Measurements from ENCODE around the gene PIK3CA.
"Not testable (repeated sequence)": the region's sequence is repeated elsewhere in the genome, so short reads cannot be mapped to it uniquely, and the experiment has no call there.

The PIK3CA gene

GRCh38 chr3:179260949-179261765 lies 113.0 kb downstream of the PIK3CA start:
- in situ Hi-C loops (cut with MboI; ENCODE audit: low sequenced_read_pairs): no loop called here

DNA sequence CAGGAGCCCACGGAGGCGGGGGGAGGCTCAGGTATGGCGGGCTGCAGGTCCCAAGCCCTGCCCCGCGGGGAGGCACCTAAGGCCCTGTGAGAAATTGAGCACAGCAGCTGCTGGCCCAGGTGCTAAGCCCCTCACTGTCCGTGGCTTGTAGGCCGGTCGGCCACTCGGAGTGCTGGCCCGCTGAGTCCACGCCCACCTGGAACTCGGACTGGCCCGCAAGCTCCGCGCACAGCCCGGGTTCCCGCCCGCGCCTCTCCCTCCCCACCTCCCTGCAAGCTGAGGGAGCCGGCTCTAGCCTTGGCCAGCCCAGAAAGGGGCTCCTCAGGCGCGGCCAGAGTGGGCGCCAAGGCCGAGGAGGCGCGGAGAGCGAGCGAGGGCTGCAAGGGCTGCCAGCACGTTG lies 115.0 kb downstream of the PIK3CA start:
- in situ Hi-C loops (cut with MboI; ENCODE audit: low sequenced_read_pairs): no loop called here

DNA sequence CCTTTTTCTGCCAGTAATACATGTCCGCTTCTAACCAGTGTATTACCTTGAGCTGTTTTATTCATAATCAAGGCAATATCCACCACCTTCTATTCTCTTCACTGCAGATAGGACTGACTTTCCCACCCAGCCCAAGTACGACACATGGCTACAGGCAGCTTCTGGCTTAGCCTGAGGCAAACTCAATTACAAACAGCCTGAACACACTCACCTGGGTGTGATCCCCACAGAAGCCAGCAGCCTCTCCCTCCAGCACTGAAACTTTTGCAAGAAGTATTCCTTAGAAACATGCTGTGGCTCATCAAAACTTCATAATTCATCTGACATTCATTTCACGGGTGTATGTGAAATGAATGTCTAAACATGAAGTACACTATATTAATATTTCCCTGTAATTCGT lies 116.3 kb downstream of the PIK3CA start:
- in situ Hi-C loops (cut with MboI; ENCODE audit: low sequenced_read_pairs): no loop called here

DNA sequence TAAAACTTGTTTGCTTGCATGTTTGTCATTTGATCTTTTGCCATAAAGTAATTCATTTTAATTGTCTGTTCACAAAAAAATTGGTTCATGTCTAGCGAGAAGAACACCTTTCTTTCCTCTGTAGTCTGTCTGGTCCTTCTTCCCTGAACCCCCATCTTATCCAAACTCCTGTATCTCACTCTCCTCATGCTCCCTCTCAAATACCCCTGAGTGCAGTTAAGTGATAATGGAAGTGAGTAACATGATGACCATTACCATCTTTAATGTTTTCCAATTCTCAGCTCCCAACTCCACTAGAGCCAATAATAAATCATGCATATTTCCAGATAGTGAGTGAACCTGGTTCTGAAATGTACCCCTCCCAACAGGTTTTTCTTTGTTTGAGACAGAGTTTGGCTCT lies 116.9 kb downstream of the PIK3CA start:
- in situ Hi-C loops (cut with MboI; ENCODE audit: low sequenced_read_pairs): no loop called here

- in situ Hi-C loops (cut with MboI; ENCODE audit: low sequenced_read_pairs): no loop called here
Measured at GRCh38 chr3:179265875-179266274, 117.7 kb downstream of the PIK3CA start.

DNA sequence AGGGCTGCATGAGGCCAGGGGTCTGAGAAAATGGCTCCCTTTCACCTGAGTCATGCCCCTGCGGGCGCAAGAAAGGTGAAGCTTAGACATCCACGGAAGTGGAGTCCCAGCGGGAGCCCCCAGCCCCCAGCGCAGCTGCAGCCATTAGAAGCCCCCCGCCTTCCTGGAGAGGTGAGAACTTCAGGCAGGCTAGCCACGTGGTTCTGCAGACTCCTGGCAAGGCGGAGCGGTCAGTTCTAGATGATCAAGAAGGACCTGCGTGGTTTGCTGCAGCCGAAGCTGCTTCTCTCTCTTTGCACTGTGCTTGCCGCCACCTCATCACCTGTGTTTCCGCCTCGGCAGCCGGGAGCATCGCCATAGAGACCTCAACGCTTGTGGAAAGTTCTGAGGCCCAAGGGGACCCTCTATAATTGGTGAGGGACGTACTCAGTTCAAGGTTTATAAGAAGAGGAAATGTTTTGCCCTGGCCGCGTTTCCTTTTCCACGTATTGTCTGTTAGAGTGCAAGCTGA lies 118.6 kb downstream of the PIK3CA start:
- in situ Hi-C loops (cut with MboI; ENCODE audit: low sequenced_read_pairs): no loop called here

GRCh38 chr3:179268400-179269051 lies 120.4 kb downstream of the PIK3CA start:
- in situ Hi-C loops (cut with MboI; ENCODE audit: low sequenced_read_pairs): no loop called here

DNA sequence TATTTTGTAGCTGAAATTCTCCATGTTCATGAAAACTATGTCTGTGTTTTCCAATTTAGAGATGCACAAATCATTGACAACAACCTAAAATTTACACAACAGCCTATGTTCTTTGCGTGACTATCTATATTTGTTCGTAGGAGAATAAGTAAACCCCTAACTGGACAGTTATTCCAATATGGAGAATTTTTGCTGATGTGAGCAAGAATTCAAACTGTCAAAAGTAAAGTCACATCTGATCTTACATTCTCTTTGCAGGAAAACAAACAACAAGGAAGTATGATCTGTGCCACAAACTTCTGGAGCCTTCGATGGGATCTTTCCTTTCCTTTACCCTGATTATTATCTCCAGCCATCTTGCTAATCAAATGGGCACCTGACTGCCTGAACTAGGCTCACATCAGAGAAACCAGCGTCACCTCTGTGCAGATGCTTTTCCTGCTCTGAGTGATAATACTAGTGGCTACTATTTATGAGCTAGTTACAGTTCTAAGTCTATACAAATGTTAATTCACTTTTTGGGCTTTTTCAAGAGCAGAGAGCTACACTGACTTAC lies 121.1 kb downstream of the PIK3CA start:
- in situ Hi-C loops (cut with MboI; ENCODE audit: low sequenced_read_pairs): no loop called here

GRCh38 chr3:179272385-179272784 lies 124.2 kb downstream of the PIK3CA start:
- in situ Hi-C loops (cut with MboI; ENCODE audit: low sequenced_read_pairs): no loop called here

DNA sequence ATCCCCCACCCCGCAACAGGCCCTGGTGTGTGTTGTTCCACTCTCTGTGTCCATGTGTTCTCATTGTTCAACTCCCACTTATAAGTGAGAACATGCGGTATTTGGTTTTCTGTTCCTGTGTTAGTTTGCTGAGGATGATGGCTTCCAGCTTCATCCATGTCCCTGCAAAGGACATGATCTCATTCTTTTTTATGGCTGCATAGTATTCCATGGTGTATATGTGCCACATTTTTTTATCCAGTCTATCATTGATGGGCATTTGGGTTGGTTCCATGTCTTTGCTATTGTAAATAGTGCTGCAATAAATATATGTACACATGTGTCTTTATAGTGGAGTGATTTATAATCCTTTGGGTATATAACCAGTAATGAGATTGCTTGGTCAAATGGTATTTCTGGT lies 126.3 kb downstream of the PIK3CA start:
- in situ Hi-C loops (cut with MboI; ENCODE audit: low sequenced_read_pairs): not testable (repeated sequence)

DNA sequence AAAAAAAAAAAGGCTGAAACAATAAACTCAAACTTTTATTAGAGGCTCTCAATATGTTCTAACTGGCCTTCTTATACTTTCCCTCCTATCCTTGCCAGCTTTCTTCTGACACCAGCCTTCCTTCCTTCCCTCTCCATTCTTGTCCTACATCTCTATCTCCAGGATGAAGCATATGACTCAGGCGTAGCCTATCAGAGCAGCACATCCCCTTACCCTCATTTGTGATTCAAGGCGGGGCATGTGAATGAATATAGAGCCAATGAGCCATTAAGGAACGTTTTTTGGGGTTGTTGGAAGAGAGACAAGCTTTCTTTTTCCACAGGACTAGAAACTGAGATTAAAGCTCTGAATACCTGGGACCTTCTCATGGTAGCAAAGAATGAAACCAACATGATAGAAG lies 127.8 kb downstream of the PIK3CA start:
- in situ Hi-C loops (cut with MboI; ENCODE audit: low sequenced_read_pairs): no loop called here

DNA sequence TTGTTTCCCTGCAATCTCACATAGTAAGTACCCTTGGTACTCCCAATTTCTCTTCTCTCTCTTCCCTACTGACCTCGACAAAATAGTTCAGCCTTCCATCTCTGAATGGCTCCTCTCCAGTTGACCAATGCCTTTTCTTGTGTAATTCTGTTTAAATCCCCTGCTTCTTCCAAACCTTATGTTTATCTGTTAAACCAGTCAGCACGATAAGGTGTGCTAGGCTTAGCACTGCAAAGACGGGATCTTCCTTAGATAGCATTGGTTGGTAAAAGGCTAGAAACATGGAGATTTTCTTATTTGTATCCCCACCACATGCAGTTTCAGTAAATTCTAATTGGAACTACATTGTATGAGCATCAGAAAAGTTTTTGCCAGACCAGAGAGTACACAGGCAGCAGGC lies 128.6 kb downstream of the PIK3CA start:
- in situ Hi-C loops (cut with MboI; ENCODE audit: low sequenced_read_pairs): no loop called here

- in situ Hi-C loops (cut with MboI; ENCODE audit: low sequenced_read_pairs): no loop called here
Measured at GRCh38 chr3:179278151-179278550, 130.0 kb downstream of the PIK3CA start.

GRCh38 chr3:179278932-179279693 lies 131.0 kb downstream of the PIK3CA start:
- in situ Hi-C loops (cut with MboI; ENCODE audit: low sequenced_read_pairs): no loop called here

DNA sequence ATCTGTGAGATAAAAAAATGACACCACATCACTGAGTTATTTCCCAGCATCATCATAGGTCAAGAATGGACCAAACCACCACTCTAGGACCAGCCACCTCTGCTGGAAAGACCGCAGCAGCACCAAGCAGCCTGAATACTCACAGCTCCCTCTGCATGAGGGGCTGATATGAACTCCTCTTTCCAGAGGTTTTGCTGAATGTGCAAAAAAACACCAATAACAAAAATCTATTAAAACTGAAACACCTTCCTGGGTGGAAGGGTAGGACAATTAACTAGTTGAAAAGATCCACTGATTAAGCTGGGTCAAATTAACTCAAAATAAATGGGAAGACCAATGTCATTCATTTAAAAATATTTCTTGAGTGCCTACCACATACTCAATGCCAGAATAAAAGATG lies 131.7 kb downstream of the PIK3CA start:
- in situ Hi-C loops (cut with MboI; ENCODE audit: low sequenced_read_pairs): no loop called here

DNA sequence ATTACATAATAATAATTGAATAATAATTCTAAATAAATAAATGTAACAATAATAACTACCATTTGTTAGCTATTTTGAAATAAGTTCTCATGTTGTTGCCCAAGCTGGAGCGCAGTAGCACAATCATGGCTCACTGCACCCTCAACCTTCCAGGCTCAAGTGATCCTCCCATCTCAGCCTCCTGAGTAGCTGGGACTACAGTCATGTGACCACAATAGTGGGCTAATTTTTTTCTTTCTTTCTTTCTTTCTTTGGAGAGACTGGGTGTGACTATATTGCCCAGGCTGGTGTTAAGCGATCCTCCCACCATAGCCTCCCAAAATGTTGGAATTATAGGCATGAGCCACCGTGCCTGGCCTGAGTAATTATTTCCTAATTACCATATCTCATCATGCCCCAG lies 133.7 kb downstream of the PIK3CA start:
- in situ Hi-C loops (cut with MboI; ENCODE audit: low sequenced_read_pairs): no loop called here

DNA sequence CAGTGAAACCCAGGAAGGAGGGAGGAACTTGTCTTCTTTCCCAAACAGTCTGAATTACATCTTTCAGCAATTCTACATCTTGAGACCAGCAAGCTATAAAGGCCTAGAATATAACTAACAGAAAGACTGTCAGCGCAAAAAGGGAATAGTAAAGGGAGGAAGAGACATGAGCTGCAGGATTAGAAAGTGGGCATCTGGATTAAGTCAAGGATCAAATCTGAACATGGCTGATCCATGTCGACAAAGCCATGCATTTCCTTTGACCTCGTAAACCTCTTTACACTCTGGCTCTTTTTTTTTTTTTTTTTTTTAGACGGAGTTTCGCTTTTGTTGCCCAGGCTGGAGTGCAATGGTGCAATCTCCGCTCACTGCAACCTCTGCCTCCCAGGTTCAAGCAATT lies 138.2 kb downstream of the PIK3CA start:
- in situ Hi-C loops (cut with MboI; ENCODE audit: low sequenced_read_pairs): no loop called here

GRCh38 chr3:179288845-179289244 lies 140.7 kb downstream of the PIK3CA start:
- in situ Hi-C loops (cut with MboI; ENCODE audit: low sequenced_read_pairs): no loop called here

GRCh38 chr3:179289295-179289694 lies 141.1 kb downstream of the PIK3CA start:
- in situ Hi-C loops (cut with MboI; ENCODE audit: low sequenced_read_pairs): no loop called here

All from HL-60/S4 treated with phorbol 12-myristate 13-acetate at 8.2 ng/mL for 4 days and 3 days (cell line).